HEK293 (cell line): ENCODE data around the gene SMAD1.
A peak's percentile ranks its signal among the peaks of the same experiment; 100 is the strongest.

Source experiments
- CTCF ChIP-seq: fragments of 450-650 bp; formaldehyde crosslinking; IDR thresholded peaks from 2 replicates; pipeline ENCODE4 v1.5.1; 2016; ENCODE audit warnings: missing biosample characterization, missing genetic modification characterization
- ELK4 ChIP-seq: IDR thresholded peaks from 2 replicates; pipeline ENCODE4 v1.6.1; 2011; ENCODE audit warnings: mild to moderate bottlenecking, low read depth, low read length, borderline replicate concordance
- FEZF1 ChIP-seq: fragments of 450-650 bp; formaldehyde crosslinking; IDR thresholded peaks from 2 replicates; pipeline ENCODE4 v1.5.1; 2016; ENCODE audit warnings: missing biosample characterization, missing genetic modification characterization
- REST ChIP-seq: fragments of 450-650 bp; formaldehyde crosslinking; IDR thresholded peaks from 2 replicates; pipeline ENCODE4 v1.5.1; 2016; ENCODE audit warnings: missing biosample characterization, missing genetic modification characterization
- ZNF114 ChIP-seq: fragments of 450-650 bp; formaldehyde crosslinking; IDR thresholded peaks from 2 replicates; pipeline ENCODE4 v1.5.0; 2017; ENCODE audit warnings: missing biosample characterization, missing genetic modification characterization
- ZNF121 ChIP-seq: fragments of 450-650 bp; formaldehyde crosslinking; IDR thresholded peaks from 2 replicates; pipeline ENCODE4 v1.5.1; 2016; ENCODE audit warnings: missing biosample characterization, missing genetic modification characterization
- ZNF140 ChIP-seq: fragments of 450-650 bp; formaldehyde crosslinking; IDR thresholded peaks from 2 replicates; pipeline ENCODE4 v1.5.1; 2016; ENCODE audit warnings: missing biosample characterization, missing genetic modification characterization
- ZNF174 ChIP-seq: fragments of 450-650 bp; formaldehyde crosslinking; IDR thresholded peaks from 2 replicates; pipeline ENCODE4 v1.5.0; 2017; ENCODE audit warnings: missing biosample characterization, mild to moderate bottlenecking, missing genetic modification characterization
- ZNF274 ChIP-seq, 2 experiments: fragments of 200-500 bp in 1 of 2; fragments of 450-650 bp in 1 of 2; sonication (Bioruptor generic) in 1 of 2; formaldehyde crosslinking in 1 of 2; IDR thresholded peaks; 2 replicates each; pipeline versions ENCODE4 v1.5.1 to v1.6.1; 2014 to 2016; ENCODE audit warnings: borderline replicate concordance in 1 of 2, inconsistent platforms in 1 of 2, low read length in 1 of 2, missing biosample characterization in 1 of 2, missing genetic modification characterization in 1 of 2
- ZNF280D ChIP-seq: fragments of 450-650 bp; formaldehyde crosslinking; IDR thresholded peaks from 2 replicates; pipeline ENCODE4 v1.5.1; 2016; ENCODE audit warnings: missing biosample characterization, missing genetic modification characterization
- ZNF391 ChIP-seq: fragments of 450-650 bp; formaldehyde crosslinking; IDR thresholded peaks from 2 replicates; pipeline ENCODE4 v1.5.1; 2016; ENCODE audit warnings: low read depth, missing biosample characterization, missing genetic modification characterization, borderline replicate concordance
- ZNF510 ChIP-seq: fragments of 450-650 bp; formaldehyde crosslinking; IDR thresholded peaks from 2 replicates; pipeline ENCODE4 v1.5.1; 2018; ENCODE audit warnings: mild to moderate bottlenecking, missing genetic modification characterization, missing biosample characterization; ENCODE audit not compliant: insufficient replicate concordance
- ZSCAN18 ChIP-seq: fragments of 450-650 bp; formaldehyde crosslinking; IDR thresholded peaks from 2 replicates; pipeline ENCODE4 v1.5.1; 2016; ENCODE audit warnings: missing biosample characterization, missing genetic modification characterization

- TF ChIP-seq CTCF: 0 out of 2 replicates have a peak, but pooled peaks have one; percentile 47
- no peak for TF ChIP-seq ZNF391 (tag by site-specific recombination)
- no peak for TF ChIP-seq ZNF121 (tag by site-specific recombination)
- no peak for TF ChIP-seq ELK4
- TF ChIP-seq ZNF140 (tag by site-specific recombination): no peak
- peak; percentile 21; the same call in 1 of the 2 replicates for TF ChIP-seq REST
- peak; percentile 59 for TF ChIP-seq FEZF1 (tag by site-specific recombination)
- TF ChIP-seq ZNF510: no peak
- no peak for TF ChIP-seq ZNF174
- no peak for TF ChIP-seq ZNF280D (tag by site-specific recombination)
- no peak for TF ChIP-seq ZSCAN18 (tag by site-specific recombination)
- no peak for TF ChIP-seq ZNF114 (tag by site-specific recombination)
- no peak for TF ChIP-seq ZNF274 (IDR thresholded peaks at IDR 0.05; ENCODE audit: low read length)
- no peak for TF ChIP-seq ZNF274 (tag by site-specific recombination; IDR thresholded peaks at IDR 0.05; ENCODE audit: borderline replicate concordance)
These were observed 770 bp downstream of the SMAD1 start for GRCh38 chr4:145482209-145483037.
